ENCODE measurements around the gene MPEG1.

MPEG1 gene

DNA sequence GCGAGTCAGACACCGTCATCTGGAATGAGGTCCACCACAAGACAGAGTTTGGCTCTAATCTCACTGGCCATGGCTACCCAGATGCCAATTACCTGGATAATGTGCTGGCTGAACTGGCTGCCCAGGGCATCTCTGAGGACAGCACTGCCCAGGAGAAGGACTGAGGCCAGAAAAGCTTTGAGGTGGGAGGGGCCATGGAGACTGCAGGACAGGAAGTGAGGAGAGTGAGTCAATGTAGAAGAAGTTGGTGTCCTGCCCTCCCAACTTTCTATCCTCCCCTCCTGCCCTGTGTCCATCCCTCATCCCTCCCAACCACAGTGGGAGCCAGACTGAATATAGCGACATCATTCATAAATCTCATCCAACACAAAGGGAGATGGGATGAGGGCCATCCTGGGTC, 8.0 kb downstream of the MPEG1 start:
- no peak for DNase-seq (ENCODE audit: low read depth, low spot score)
- in situ Hi-C loops (cut with HindIII; ENCODE audit: low sequenced_read_pairs): no loop called here
- H3K4me3 ChIP-seq (ENCODE audit: low read depth, low read length): no peak overlapping the region
- TF ChIP-seq, protein P1, sequence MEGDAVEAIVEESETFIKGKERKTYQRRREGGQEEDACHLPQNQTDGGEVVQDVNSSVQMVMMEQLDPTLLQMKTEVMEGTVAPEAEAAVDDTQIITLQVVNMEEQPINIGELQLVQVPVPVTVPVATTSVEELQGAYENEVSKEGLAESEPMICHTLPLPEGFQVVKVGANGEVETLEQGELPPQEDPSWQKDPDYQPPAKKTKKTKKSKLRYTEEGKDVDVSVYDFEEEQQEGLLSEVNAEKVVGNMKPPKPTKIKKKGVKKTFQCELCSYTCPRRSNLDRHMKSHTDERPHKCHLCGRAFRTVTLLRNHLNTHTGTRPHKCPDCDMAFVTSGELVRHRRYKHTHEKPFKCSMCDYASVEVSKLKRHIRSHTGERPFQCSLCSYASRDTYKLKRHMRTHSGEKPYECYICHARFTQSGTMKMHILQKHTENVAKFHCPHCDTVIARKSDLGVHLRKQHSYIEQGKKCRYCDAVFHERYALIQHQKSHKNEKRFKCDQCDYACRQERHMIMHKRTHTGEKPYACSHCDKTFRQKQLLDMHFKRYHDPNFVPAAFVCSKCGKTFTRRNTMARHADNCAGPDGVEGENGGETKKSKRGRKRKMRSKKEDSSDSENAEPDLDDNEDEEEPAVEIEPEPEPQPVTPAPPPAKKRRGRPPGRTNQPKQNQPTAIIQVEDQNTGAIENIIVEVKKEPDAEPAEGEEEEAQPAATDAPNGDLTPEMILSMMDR (IDR thresholded peaks at IDR 0.05; ENCODE audit: low read depth, low read length): no peak

DNA sequence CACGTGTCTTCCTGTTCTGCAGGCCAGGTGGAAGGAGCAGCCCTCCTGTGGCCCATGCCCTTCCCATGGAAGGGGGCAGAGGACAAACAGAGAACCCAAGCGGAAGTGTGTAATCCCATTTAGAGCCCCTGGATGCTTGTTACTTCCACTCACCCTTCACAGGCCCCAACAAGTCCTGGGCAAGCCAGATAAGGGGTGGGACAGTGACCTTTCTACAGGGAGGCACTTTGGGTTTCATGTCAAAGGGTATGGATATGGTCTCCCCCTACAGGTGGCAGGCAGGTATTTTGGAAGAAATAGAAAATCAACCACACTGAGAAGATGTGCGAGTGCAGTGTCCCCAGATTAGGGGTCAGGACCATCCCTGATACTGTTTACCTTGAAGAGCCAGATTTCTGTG, 11.4 kb downstream of the MPEG1 start:
- no peak for DNase-seq (ENCODE audit: low read depth, low spot score)
- TF ChIP-seq, protein P1 (IDR thresholded peaks at IDR 0.05; ENCODE audit: low read depth, low read length): peak; percentile 4
- in situ Hi-C loops (cut with HindIII; ENCODE audit: low sequenced_read_pairs): no loop called here
- H3K4me3 ChIP-seq (ENCODE audit: low read depth, low read length): no peak overlapping the region

DNA sequence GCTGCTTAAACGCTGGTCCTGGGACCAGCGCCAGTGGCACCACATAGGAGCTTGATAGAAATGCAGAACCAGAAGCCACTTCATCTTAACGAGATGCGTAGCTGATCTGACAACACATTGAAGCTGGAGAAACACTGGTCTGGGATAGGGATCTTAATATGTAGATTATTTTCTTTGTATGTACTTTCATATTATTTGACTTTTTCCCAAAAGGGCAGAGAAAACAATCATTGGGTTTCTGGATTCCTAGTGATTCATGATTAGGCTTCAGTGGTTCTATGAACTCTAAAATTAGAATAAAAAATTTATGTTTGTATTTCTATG, 12.3 kb downstream of the MPEG1 start:
- TF ChIP-seq, protein P1 (IDR thresholded peaks at IDR 0.05; ENCODE audit: low read depth, low read length): no peak
- DNase-seq (ENCODE audit: low read depth, low spot score): no peak
- H3K4me3 ChIP-seq (ENCODE audit: low read depth, low read length): no peak overlapping the region
- in situ Hi-C loops (cut with HindIII; ENCODE audit: low sequenced_read_pairs): no loop called here

DNA sequence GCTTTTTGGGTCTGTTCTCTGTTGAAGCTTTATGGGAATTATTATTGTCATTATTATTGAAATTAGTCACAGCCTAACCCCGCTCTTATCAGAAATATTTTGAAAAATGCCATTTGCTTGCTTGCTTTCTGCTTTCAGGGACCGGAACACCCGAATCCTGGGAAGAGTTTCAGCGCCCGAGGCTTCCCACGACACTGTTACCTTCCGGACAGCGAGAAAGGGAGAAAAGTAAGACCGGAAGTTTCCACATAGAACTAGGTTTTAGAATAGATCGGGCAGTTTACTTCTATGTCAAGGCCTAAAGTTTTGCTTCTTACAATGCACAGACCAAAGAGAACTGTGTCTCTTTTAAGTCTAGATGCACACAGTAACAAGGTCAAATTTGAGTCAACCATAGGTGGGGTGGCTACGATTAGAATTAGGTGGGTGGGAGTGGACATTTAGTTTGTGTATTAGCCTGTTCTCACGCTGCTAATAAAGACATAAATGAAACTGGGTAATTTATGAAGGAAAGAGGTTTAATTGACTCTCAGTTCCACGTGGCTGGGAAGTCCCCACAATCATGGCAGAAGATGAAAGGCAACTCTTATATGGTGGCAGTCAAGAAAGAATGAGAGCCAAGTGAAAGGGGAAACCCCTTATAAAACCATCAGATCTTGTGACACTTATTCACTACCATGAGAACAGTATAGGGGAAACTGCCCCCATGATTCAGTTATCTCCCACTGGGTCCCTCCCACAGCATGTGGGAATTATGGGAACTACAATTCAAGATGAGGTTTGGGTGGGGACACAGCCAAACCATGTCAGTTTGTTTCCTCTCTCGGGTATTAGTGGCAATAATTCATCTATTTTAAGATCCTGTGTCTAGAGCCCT, 12.9 kb downstream of the MPEG1 start:
- H3K4me3 ChIP-seq (ENCODE audit: low read depth, low read length): no peak overlapping the region
- no peak for DNase-seq (ENCODE audit: low read depth, low spot score)
- in situ Hi-C loops (cut with HindIII; ENCODE audit: low sequenced_read_pairs): no loop called here
- TF ChIP-seq, protein P1 (IDR thresholded peaks at IDR 0.05; ENCODE audit: low read depth, low read length): no peak

DNA sequence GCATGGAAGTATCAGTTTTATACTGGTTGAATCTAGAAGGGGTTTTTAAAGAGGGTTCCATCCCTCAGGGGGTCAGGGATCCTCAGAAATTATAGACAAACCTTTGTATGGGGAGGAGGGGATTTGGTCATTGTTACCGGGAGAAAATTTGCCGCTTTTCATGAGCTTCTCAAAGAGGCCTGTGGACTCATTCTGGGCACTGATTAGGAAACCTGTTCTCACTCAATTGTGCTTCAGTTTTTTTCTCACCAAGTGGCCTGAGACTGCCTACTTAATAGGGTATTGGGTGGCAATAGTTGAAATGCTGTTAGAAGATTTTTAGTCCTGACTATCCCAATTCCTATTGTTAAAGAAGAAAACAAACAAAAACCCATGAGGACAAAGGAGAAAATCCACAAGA, 14.0 kb downstream of the MPEG1 start:
- in situ Hi-C loops (cut with HindIII; ENCODE audit: low sequenced_read_pairs): no loop called here
- DNase-seq (ENCODE audit: low read depth, low spot score): no peak
- TF ChIP-seq, protein P1 (IDR thresholded peaks at IDR 0.05; ENCODE audit: low read depth, low read length): no peak
- no peak overlapping the region for H3K4me3 ChIP-seq (ENCODE audit: low read depth, low read length)

DNA sequence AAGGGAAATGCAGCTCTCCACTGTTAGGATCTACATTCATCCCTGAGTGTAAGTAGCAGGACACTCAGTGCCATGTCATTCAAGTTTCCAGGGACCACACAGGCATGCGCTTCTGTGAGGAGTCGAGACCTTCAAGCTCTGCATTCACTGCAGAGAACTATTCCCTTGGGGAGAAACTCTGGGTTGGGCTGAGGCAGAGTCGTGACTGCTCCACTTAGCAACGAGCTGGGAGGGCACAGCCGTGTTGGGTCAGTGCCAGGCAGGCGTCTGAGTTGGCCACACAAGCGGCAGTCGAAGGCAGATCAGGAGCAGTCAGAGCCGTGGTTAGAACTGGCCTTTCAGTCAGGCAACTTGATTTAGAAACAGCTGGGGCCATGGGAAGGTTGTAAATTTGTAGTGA, 14.7 kb downstream of the MPEG1 start:
- TF ChIP-seq, protein P1 (IDR thresholded peaks at IDR 0.05; ENCODE audit: low read depth, low read length): no peak
- H3K4me3 ChIP-seq (ENCODE audit: low read depth, low read length): no peak overlapping the region
- in situ Hi-C loops (cut with HindIII; ENCODE audit: low sequenced_read_pairs): no loop called here
- peak; percentile 19 for DNase-seq (ENCODE audit: low read depth, low spot score)

Data from astrocyte of the spinal cord (primary cell).